ENCODE measurements around the gene RPTOR.

DNA sequence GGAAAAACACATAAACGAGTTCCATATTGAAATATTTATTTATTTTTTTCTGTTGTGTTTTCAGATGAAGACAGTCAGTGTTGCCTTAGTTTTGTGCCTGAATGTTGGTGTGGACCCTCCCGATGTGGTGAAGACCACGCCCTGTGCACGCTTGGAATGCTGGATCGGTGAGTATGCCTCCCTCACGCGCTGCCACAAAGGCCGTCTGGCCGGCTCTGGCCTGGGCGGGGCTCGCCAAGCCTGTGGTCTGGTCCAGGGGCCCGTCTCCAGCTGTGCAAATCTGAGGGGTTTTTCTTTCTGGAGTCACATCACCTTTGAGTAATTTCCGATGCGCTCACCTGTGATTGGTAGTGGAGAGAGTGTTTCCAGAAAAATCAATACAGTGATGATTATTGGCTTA, 81.0 kb downstream of the RPTOR start:
- TF ChIP-seq, protein P1, sequence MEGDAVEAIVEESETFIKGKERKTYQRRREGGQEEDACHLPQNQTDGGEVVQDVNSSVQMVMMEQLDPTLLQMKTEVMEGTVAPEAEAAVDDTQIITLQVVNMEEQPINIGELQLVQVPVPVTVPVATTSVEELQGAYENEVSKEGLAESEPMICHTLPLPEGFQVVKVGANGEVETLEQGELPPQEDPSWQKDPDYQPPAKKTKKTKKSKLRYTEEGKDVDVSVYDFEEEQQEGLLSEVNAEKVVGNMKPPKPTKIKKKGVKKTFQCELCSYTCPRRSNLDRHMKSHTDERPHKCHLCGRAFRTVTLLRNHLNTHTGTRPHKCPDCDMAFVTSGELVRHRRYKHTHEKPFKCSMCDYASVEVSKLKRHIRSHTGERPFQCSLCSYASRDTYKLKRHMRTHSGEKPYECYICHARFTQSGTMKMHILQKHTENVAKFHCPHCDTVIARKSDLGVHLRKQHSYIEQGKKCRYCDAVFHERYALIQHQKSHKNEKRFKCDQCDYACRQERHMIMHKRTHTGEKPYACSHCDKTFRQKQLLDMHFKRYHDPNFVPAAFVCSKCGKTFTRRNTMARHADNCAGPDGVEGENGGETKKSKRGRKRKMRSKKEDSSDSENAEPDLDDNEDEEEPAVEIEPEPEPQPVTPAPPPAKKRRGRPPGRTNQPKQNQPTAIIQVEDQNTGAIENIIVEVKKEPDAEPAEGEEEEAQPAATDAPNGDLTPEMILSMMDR (IDR thresholded peaks at IDR 0.05) = no peak
- no peak for TF ChIP-seq POLR2A (IDR thresholded peaks at IDR 0.05)
- no peak for TF ChIP-seq POLR2AphosphoS5 (IDR thresholded peaks at IDR 0.05)
- TF ChIP-seq EP300 (IDR thresholded peaks at IDR 0.05) = no peak

Measured in upper lobe of left lung (tissue), 4 donors.